Endothelial cell of umbilical vein (primary cell): ENCODE measurements around the gene KCNC4. TPM values are rescaled to one million over a fixed set of nuclear protein-coding genes. Genes with fewer than 3 reads are reported as not detected.

Experiments used
- BruUV-seq: library from RNA; stranded (reverse); fragments of 400-500 nt; replicated peaks from 2 replicates; lab custom pipeline; 2021; lab: Mats Ljungman, UMichigan
- CTCF ChIA-PET: fragments of 300-600, 350-600 bp; sonication (Branson Sonifier 250); formaldehyde crosslinking; loops from one replicate; lab custom pipeline; 2021; ENCODE audit warnings: antibody characterized with exemption, inconsistent platforms; lab: Charles Lee
- POLR2A ChIA-PET: fragments of 300-600, 350-600 bp; sonication (Branson Sonifier 250); formaldehyde crosslinking; loops from one replicate; lab custom pipeline; 2021; ENCODE audit warnings: antibody characterized with exemption, inconsistent platforms; lab: Charles Lee
- DNase-seq: peaks from one replicate; pipeline ENCODE4 v3.0.0-alpha.2; 2011; ENCODE audit warnings: low read depth, low spot score
- FAIRE-seq: peaks from 2 replicates; lab custom pipeline; 2011; peaks lifted over from hg19 to GRCh38; lab: Jason Lieb, UNC
- H2AFZ ChIP-seq: 2 replicates; pipeline ENCODE4 v1.6.0; 2012; ENCODE audit warnings: low read depth, low read length, control low read depth, inconsistent platforms
- H3K27ac ChIP-seq: 2 replicates; pipeline ENCODE4 v1.5.1; 2011; ENCODE audit warnings: low read depth, mild to moderate bottlenecking, control low read depth, low read length, moderate library complexity; ENCODE audit not compliant: insufficient read depth
- H3K27me3 ChIP-seq, 2 experiments: 2 replicates each; pipeline versions ENCODE4 v1.6.0 to v1.6.1; 2011; ENCODE audit warnings: low read length in 2 of 2, mixed read lengths in 1 of 2; ENCODE audit not compliant: control insufficient read depth in 2 of 2, insufficient read depth in 2 of 2
- H3K36me3 ChIP-seq, 2 experiments: 2 replicates in 1 of 2; 3 replicates in 1 of 2; pipeline ENCODE4 v1.5.1; 2011; ENCODE audit warnings: low read length in 2 of 2, mild to moderate bottlenecking in 1 of 2, moderate library complexity in 1 of 2; ENCODE audit not compliant: control insufficient read depth in 2 of 2, insufficient read depth in 2 of 2; ENCODE audit errors: extremely low read depth in 1 of 2
- H3K4me1 ChIP-seq: 3 replicates; pipeline ENCODE4 v1.5.1; 2011; ENCODE audit warnings: mild to moderate bottlenecking, low read length; ENCODE audit not compliant: control insufficient read depth, insufficient read depth; ENCODE audit errors: extremely low read depth
- H3K4me2 ChIP-seq: 2 replicates; pipeline ENCODE4 v1.6.1; 2011; ENCODE audit warnings: low read length, control low read depth, mixed read lengths; ENCODE audit not compliant: insufficient read depth
- H3K4me3 ChIP-seq, 3 experiments: fragments of 200-600 bp in 1 of 3; sonication (generic), shearing (Covaris generic) in 1 of 3; replicated peaks in 1 of 3; 2 replicates each; pipeline ENCODE4 v1.5.1; 2011 to 2016; ENCODE audit warnings: control low read depth in 3 of 3, low read length in 3 of 3, mild to moderate bottlenecking in 2 of 3, inconsistent platforms in 1 of 3, low read depth in 1 of 3, moderate library complexity in 1 of 3; ENCODE audit not compliant: insufficient read depth in 1 of 3
- H3K79me2 ChIP-seq: 2 replicates; pipeline ENCODE4 v1.6.0; 2012; ENCODE audit warnings: low read length, inconsistent platforms; ENCODE audit not compliant: control insufficient read depth, insufficient read depth
- H3K9ac ChIP-seq: replicated peaks from 2 replicates; pipeline ENCODE3; 2011; ENCODE audit warnings: low read length, control low read depth; ENCODE audit not compliant: insufficient read depth; ENCODE audit errors: extremely low read depth
- H3K9me1 ChIP-seq: replicated peaks from 3 replicates; pipeline ENCODE4 v1.6.0; 2011; ENCODE audit warnings: mild to moderate bottlenecking, low read length; ENCODE audit not compliant: control insufficient read depth, insufficient read depth; ENCODE audit errors: extremely low read depth
- H3K9me3 ChIP-seq: replicated peaks from 2 replicates; pipeline ENCODE4 v1.5.1; 2012; ENCODE audit warnings: low read length, inconsistent platforms; ENCODE audit not compliant: control insufficient read depth, insufficient read depth
- H4K20me1 ChIP-seq: replicated peaks from 2 replicates; pipeline ENCODE3; 2011; ENCODE audit warnings: mild to moderate bottlenecking, low read length; ENCODE audit not compliant: control insufficient read depth, insufficient read depth; ENCODE audit errors: extremely low read depth
- CTCF ChIP-seq, 2 donors: IDR thresholded peaks; 1 replicate in 1 of 2; 2 replicates in 1 of 2; pipeline ENCODE4 v1.5.1; 2011; ENCODE audit warnings: low read length in 2 of 2, mild to moderate bottlenecking in 2 of 2, moderate library complexity in 2 of 2, control low read depth in 1 of 2, inconsistent platforms in 1 of 2, low read depth in 1 of 2; ENCODE audit not compliant: insufficient read depth in 1 of 2; ENCODE audit errors: extremely low read depth in 1 of 2
- EZH2 ChIP-seq: IDR thresholded peaks from 2 replicates; pipeline ENCODE4 v1.6.1; 2012; ENCODE audit warnings: borderline replicate concordance, low read depth, mild to moderate bottlenecking, moderate library complexity, low read length, inconsistent platforms; ENCODE audit not compliant: severe bottlenecking
- FOS ChIP-seq: IDR thresholded peaks from 2 replicates; pipeline ENCODE4 v1.6.1; 2011; ENCODE audit warnings: mild to moderate bottlenecking, low read length, moderate library complexity, borderline replicate concordance; ENCODE audit not compliant: insufficient read depth
- GATA2 ChIP-seq: IDR thresholded peaks from 2 replicates; pipeline ENCODE4 v1.7.0; 2011; ENCODE audit warnings: low read depth, mild to moderate bottlenecking, moderate library complexity, mixed read lengths, low read length; ENCODE audit not compliant: insufficient read length, insufficient read depth
- JUN ChIP-seq: IDR thresholded peaks from 2 replicates; pipeline ENCODE4 v1.6.1; 2011; ENCODE audit warnings: borderline replicate concordance, low read depth; ENCODE audit not compliant: insufficient read length, insufficient read depth
- MYC ChIP-seq: IDR thresholded peaks from one replicate; pipeline ENCODE4 v1.6.1; 2011; ENCODE audit warnings: mild to moderate bottlenecking, low read depth, low read length
- POLR2A ChIP-seq: IDR thresholded peaks from 2 replicates; pipeline ENCODE4 v1.6.1; 2012; ENCODE audit warnings: low read depth, mild to moderate bottlenecking, control low read depth, low read length
- POLR2AphosphoS5 ChIP-seq: IDR thresholded peaks from 2 replicates; pipeline ENCODE4 v1.6.1; 2012; ENCODE audit warnings: low read depth, mild to moderate bottlenecking, control low read depth, low read length, moderate library complexity; ENCODE audit not compliant: insufficient read depth
- dilution Hi-C: fragments of 300-500 bp; cut with MboI; formaldehyde crosslinking; loops from one replicate; pipeline ENCODE4 v1.15.0; 2019; ENCODE audit warnings: low sequenced_read_pairs; ENCODE audit not compliant: extremely low pct_ligation_motif_present
- intact Hi-C: fragments of 100-400 bp; cut with micrococcal nuclease; formaldehyde crosslinking; loops from one replicate; pipeline ENCODE4 v1.10.0; 2022
- polyA plus RNA-seq, 4 experiments: library from polyadenylated mRNA; depleted of rRNA in 3 of 4; stranded (reverse) in 3 of 4; unstranded in 1 of 4; fragments of >200 nt; gene quantifications; 2 replicates each; pipeline versions ENCODE4 v1.2.1 to v1.2.3, GENCODE V29; 2011 to 2012; ENCODE audit warnings: missing spikeins in 1 of 4
- small RNA-seq: library from RNA; depleted of rRNA; stranded (forward); fragments of <200 nt; gene quantifications from one replicate; pipeline ENCODE3, GENCODE V24; 2012; ENCODE audit warnings: low replicate concordance, low read depth; ENCODE audit not compliant: insufficient read depth, insufficient read length
- total RNA-seq: library from RNA; stranded (reverse); gene quantifications from 2 replicates; pipeline ENCODE4 v1.2.3, GENCODE V29; 2021
- TF ChIP-seq, protein P1 (sequence below): IDR thresholded peaks from 2 replicates; pipeline ENCODE4 v1.6.1; 2011; ENCODE audit not compliant: insufficient read depth, insufficient read length

The KCNC4 gene
- total and polyA plus RNA-seq, 2 donors (not counting 3 experiments of a cell fraction or from before 2014, with no cell fraction given) = 6.7 to 22.5 TPM

GRCh38 chr1:110259770-110260169 lies 49.7 kb downstream of the KCNC4 start:
- dilution Hi-C loops (no loop called here), intact Hi-C loops (loop anchor here (10.0 kb wide), 1 partner anchor 45 kb away; the partner anchor contains the start of gene KCNC4)
- ChIA-PET CTCF (interaction anchor here (1.7 kb wide), 1 partner anchor 52 kb away, joined by 6 read pairs; no protein-coding TSS in a partner anchor), POLR2A (no interaction called here)
- Histone ChIP-seq H3K27me3 (peaks cover 0 to 4% of the 10 kb centered on the region in 2 experiments), H2AFZ (no peak overlapping the region), H3K9me1 (no peaks in the 10 kb centered on the region), H3K36me3 (no peaks in the 10 kb centered on the region), H3K9ac (no peak overlapping the region), H4K20me1 (no peaks in the 10 kb centered on the region), H3K4me3 (no peak overlapping the region), H3K27ac (no peak overlapping the region), H3K4me2 (no peak overlapping the region), H3K79me2 (no peaks in the 10 kb centered on the region), H3K4me1 (peaks cover 11% of the 10 kb centered on the region), H3K9me3 (no peaks in the 10 kb centered on the region)
- FAIRE-seq (no peak), DNase-seq (no peak)
- no peak for TF ChIP-seq GATA2
- TF ChIP-seq JUN = no peak
- TF ChIP-seq, protein P1, sequence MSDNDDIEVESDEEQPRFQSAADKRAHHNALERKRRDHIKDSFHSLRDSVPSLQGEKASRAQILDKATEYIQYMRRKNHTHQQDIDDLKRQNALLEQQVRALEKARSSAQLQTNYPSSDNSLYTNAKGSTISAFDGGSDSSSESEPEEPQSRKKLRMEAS = no peak
- no peak for TF ChIP-seq EZH2
- no peak for TF ChIP-seq POLR2AphosphoS5
- TF ChIP-seq MYC = no peak
- no peak for TF ChIP-seq CTCF (IDR thresholded peaks at IDR 0.05; ENCODE audit: extremely low read depth in 1 of 2, insufficient read depth in 1 of 2, low read depth in 1 of 2, low read length in 2 of 2)
- no peak for TF ChIP-seq POLR2A
- no peak for TF ChIP-seq FOS
- BruUV-seq = no TSS peak

Small RNAs within 50 kb of the gene (small RNA-seq; reads per million reads assigned to genes)
- not detected for gene AL137790.1

Other genes with a start within 250 kb of the KCNC4 start
- 64.3 and 74.2 TPM in 2 replicates for gene AHCYL1, start 225.5 kb upstream of the KCNC4 start, total RNA-seq
- gene AHCYL1, start 225.5 kb upstream of the KCNC4 start, polyA plus RNA-seq = 41.6 and 49.2 TPM in 2 replicates
- gene STRIP1, start 175.7 kb upstream of the KCNC4 start, total RNA-seq = 38.9 and 42.1 TPM in 2 replicates
- gene STRIP1, start 175.7 kb upstream of the KCNC4 start, polyA plus RNA-seq = 26.2 and 26.9 TPM in 2 replicates
- gene ALX3, start 139.6 kb upstream of the KCNC4 start, total RNA-seq = not detected in 2 replicates
- gene ALX3, start 139.6 kb upstream of the KCNC4 start, polyA plus RNA-seq = not detected in 2 replicates
- not detected in 2 replicates for gene UBL4B, start 97.9 kb upstream of the KCNC4 start, total RNA-seq
- not detected in 2 replicates for gene UBL4B, start 97.9 kb upstream of the KCNC4 start, polyA plus RNA-seq
- 0.05 TPM in 1 of 2 replicates, not detected in the other for gene SLC6A17, start 59.8 kb upstream of the KCNC4 start, total RNA-seq
- gene SLC6A17, start 59.8 kb upstream of the KCNC4 start, polyA plus RNA-seq = 0.02 and 0.03 TPM in 2 replicates
- gene RBM15, start 129.1 kb downstream of the KCNC4 start, total RNA-seq = 26.9 and 29.5 TPM in 2 replicates
- gene RBM15, start 129.1 kb downstream of the KCNC4 start, polyA plus RNA-seq = 7.3 and 8.5 TPM in 2 replicates
- 2.1 and 2.8 TPM in 2 replicates for gene SLC16A4, start 180.7 kb downstream of the KCNC4 start, total RNA-seq
- gene SLC16A4, start 180.7 kb downstream of the KCNC4 start, polyA plus RNA-seq = 6.3 and 7.2 TPM in 2 replicates
- gene LAMTOR5, start 197.4 kb downstream of the KCNC4 start, total RNA-seq = 137 and 150 TPM in 2 replicates
- 484 and 503 TPM in 2 replicates for gene LAMTOR5, start 197.4 kb downstream of the KCNC4 start, polyA plus RNA-seq
- gene PROK1, start 240.8 kb downstream of the KCNC4 start, total RNA-seq = not detected in 2 replicates
- not detected in 2 replicates for gene PROK1, start 240.8 kb downstream of the KCNC4 start, polyA plus RNA-seq